Hematopoietic multipotent progenitor cell treated with erythropoietin and hydrocortisone succinate and interleukin-3 and kit ligand, for 15 days (in vitro differentiated cells): ENCODE results near the gene PBX1.

Source experiments
- DNase-seq: peaks from one replicate; pipeline ENCODE4 v3.0.0-alpha.2; 2015; ENCODE audit warnings: low spot score

Gene PBX1

GRCh38 chr1:164618202-164618564 lies 59.2 kb downstream of the PBX1 start:
- DNase-seq: no peak

DNA sequence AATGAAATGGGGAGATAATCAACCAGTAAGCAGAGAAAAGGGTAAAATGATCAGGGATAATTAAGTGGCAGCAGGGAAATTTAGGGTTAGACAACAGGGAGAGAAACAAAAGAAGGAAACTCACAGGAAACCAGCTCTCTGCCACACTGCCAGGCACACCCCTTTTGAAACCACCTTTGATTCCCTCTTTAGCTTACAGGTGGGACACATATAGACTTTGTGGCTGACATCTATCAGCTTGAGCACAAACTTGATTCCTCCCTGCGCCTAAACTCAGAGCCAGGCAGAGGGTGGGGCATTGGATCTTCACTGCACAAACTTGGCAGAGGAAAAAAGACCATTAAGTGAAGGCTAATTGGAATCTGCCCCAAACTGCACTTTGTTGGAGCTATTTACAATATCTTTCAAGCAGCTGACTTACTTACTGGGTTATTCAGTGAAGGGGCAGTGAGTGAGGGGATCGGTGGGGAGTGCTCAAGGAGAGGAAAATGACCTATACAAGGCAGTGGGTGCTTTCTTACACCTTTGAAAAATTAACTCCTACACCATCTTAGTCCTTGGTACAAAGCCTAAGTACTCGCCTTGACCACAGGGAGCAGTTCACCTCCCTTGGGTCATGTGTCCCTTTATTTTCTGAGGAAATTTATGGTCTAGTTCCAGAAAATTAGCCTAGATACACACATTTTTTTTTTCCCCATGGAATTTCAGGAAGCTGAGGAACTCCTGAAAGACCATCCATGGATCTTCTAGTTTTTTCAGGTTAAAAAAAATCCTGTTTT lies 60.2 kb downstream of the PBX1 start:
- DNase-seq: no peak

- no peak for DNase-seq
Measured at GRCh38 chr1:164622068-164622845, 63.3 kb downstream of the PBX1 start.

DNA sequence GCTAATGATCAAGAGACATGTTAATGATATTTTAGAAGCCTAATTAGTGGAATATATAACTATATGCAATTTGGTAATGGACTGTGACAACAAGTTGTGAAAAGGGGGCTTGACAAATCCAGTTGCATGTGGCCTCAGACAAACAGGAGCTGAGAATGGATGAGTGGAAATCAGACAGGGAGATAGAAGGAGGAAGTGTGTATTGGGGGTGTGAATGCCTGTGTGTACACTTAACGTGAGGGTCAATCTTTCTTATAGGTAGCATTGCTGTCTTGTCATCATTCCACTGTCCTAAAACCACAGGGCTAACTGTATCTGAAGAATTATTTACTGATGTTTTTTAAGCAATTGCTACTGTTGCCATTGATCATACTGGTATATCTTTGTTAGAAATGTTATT lies 64.8 kb downstream of the PBX1 start:
- no peak for DNase-seq

DNA sequence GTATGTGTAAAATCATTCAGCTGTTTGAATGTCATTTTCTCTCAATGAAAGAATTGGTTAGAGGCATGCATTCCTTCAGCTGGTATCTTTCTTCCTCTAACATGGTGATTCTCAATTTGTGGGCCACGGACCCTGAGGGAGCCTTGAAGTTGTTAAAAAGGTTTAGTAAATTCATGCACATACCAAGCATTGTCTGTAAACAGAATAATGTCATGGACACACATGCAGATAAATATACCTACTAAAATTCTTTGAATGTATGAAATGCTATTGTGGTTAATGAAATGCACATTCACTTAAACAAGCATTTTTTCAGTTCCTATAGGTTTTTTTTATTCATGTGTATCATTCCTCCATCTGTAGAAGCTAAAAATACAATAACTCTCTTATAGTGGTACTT lies 65.4 kb downstream of the PBX1 start:
- no peak for DNase-seq

DNA sequence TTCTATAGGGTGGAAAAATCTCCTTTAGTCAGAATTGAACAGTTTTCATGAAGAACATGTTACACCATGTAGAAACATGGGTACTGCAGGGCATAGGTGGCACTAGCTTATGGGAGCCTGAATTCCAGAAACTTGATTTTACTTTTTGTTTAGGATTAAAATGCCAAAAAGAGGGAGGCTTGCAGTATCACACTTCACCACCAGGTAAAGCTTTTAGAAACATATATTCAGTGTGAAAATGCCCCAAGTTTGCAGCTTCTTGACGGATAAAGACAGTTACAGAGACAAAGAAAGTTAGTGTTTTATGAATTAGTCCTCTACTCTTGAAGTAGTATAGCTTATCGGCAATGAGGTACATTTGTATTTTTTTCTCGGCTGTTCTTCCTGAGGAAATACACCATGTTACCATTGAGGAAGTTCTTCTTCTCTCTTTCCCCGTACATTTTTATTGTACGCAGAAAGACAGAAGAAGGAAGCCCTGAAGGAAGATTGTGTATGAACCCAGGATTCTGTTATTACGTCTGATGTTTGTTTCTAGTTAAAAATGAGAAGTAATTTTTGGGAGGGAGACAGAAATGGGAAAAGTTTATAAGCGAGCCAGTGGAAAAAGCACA lies 66.1 kb downstream of the PBX1 start:
- DNase-seq: no peak

- DNase-seq: no peak
Measured at GRCh38 chr1:164628772-164629171, 69.8 kb downstream of the PBX1 start.

DNA sequence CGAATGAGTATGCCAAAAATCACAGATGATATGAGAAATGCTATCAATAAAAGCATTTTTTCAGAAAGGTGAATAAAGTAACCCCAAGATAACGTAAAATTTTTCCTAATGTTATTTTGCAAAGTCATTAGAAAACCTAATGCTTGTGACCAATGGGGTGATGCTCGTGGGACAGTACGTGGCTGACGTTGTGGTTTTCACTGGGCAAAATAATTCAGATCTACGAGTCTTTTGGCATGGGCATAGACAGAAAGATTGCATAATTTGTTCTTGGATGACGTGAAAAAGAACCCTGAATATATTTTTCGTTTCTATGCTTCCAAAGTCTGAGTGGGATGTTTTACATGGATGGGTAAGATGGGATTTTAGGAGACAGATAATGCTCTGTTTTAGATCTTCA lies 71.0 kb downstream of the PBX1 start:
- DNase-seq: no peak

DNA sequence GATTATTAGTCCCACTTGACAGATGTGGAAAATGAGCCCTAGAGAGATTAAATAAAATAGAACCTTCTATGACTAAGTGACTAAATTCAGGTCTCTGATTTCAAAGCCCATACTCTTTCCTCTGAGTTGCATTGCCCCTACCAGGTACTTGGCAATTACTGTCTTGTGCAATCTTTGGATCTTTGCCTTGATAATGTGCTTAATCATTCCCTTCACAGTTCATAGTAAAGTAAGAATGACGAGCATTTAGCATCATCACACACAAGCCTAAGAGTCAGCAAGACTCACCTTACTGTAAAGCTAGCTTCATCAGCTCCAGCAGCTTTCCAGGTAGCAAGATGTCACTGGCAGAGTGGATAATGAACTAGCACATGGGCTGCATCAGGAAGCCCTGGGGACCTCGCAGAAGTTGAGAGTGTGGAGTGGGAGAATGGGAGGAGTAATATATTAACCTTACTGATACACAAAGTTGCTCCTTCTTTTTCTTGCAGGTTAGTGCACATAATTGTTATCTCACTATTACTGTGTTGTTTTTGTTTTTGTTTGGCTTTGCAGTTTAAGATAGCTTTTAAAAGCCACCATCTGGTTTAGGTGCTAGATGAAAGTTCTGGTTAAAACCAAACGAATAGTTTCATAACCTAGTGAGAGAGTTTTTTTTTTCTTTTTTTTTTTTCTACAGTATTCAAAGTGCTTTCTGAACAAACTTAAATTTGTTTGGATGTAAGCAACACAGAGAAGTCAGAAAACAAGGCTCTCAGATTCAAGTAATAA lies 71.8 kb downstream of the PBX1 start:
- DNase-seq: no peak

DNA sequence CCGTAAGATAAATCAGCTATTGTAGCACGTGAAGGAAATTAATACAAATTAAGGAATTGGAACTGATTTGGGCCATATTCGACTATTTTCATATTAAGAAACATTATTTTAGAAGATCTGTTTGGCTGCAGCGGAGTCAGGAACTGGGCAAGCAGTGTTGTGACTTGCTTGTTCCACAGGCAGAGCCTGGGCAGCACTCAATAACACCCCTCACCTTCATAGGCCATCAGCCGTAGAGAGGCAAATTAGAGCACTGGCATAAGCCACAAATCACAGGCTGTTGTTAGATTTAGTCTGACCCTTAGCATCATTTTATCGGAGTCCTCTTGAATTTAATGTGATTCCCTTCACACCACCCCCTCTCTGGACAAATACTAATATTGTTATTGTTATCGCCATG lies 72.8 kb downstream of the PBX1 start:
- DNase-seq: no peak

GRCh38 chr1:164633997-164634396 lies 75.0 kb downstream of the PBX1 start:
- DNase-seq: no peak

GRCh38 chr1:164635059-164635802 lies 76.2 kb downstream of the PBX1 start:
- no peak for DNase-seq

- DNase-seq: no peak
Measured at GRCh38 chr1:164635803-164636731, 77.1 kb downstream of the PBX1 start.

GRCh38 chr1:164636757-164637156 lies 77.8 kb downstream of the PBX1 start:
- no peak for DNase-seq

DNA sequence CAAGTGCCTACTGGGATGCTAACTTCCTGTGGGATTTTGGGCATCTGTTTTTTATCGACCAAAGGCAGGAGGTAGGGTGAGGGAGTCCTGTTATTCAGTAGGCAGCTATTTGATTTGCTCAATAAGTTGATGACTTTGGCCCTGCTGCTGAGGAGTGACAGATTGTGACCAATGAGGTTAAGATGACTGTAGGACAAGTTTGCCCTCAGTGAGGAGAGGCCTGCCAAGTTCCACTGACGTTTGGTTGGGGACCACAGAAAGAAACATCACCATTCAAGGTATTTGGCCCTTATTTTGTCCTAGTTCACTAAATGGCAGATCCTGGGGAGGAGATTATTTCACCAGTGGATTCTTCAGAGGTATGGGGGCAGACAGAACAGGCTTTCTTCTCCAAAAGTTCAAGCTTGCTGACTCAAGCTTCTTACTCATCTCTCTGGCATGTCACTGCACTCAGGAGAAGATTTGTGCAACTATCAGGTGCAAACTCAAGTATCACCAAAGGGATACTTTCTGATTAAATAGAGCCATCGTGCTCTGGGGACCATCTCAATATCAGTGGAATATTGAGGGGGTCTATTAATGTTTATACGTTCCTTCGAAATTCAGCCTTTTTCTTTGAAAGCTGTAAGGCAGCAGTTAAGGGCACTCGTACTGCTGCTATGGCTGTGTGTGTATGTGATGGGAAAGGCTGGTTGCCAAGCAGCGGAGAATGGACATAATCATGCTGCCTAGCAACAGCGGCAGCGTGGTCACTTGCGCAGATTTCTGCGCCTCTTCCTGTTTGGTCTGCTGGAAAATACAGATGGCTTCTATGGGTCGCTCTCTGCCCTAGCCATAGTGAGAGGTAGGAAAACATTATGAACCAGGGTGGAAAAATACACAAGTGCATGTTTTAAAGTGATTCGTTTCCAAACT lies 78.7 kb downstream of the PBX1 start:
- DNase-seq: no peak

DNA sequence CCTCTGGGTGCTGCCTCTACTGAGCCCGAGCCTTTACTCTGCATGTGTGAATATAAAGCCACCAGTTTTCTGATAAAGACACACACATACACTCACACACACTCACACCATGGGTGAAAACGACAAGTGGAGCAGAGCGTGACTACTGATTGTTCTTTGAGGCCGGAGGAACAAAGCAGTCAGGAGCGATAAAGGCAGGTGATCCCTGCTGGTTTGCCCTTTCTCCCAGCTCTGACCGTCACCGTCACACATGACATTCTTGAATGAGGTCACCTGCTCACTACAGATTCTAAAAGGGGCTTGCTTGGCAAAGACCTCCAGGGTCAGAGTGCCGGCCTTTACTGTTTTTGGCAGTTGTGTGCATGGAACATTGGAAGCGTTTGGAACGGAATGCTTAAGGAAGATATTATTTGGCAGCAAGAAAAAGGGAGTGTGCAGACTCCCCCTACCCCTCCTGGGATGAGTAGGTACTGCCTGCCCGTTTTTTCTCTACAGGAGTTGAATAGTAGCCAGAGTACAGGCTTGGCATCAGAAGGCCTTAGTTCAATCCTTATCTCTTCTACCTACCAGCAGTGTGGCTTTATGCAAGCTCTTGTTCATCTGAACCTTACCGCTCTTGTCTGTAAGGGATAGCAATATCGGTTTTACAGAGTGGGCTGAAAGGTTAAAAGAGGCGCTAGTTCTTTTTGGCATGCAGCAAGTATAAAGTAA lies 79.7 kb downstream of the PBX1 start:
- DNase-seq: no peak

DNA sequence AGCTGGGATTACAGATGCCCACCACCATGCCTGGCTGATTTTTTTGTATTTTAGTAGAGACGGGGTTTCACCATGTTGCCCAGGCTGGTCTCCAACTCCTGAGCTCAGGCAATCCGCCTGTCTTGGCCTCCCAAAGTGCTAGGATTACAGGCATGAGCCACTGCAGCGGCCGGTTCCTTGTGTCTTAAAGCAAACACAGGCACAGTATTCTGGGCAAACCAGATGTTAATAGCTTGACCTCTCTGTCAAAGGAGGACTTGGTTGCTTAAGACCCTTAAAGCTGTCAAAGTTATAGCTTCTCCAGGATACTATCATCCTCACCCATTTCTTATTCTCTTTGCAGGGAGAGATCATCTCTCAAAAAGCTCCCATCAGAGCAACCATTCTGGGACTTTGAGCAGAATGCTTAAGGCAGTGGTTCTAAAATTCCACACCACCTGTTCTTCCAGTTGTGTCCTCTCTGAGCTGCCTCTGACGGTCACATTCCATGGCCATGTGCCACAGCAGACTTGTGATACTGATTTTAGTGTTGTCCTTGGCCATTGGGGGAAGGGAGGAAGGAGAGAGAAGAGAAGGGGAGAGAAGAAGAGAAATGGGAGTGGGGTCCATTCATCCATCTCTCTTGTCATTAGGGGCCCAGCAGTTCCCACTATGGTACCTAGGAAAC lies 81.8 kb downstream of the PBX1 start:
- DNase-seq: no peak

- DNase-seq: no peak
Measured at GRCh38 chr1:164641353-164641730, 82.4 kb downstream of the PBX1 start.
